ENCODE data around the gene PLB1. TPM values are rescaled to one million over a fixed set of nuclear protein-coding genes. Genes with fewer than 3 reads are reported as not detected.
A peak's percentile ranks its signal among the peaks of the same experiment; 100 is the strongest.

Gene PLB1
- polyA plus RNA-seq, 2 of the 4 experiments (the other 2 are of a cell fraction): 0.26 to 1.4 TPM

DNA sequence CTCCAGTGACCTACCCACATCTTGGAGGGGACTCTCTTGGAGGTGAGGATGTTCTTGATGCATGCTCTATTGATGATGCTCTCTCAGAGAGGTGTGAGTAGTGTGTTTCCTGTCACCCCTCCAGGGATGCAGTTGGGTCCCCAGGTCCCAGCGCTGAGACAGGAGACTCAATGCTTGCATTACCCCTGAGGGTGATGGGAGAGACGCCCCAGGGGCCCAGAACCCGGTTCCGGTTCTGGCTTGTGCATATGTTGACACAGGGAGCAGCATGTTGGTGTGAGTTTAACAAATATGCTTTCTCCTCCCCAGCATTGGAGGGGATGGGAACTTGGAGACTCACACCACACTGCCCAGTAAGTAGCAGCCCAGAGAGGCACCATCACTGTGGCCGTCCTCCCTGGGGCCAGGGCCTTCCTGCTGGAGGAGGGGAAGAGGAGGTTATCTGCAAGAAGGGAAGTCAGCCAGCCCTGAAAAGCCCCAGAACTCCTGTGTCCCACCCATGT lies 124.5 kb downstream of the PLB1 start:
- peak overlapping the region; percentile 42 to 61; a peak in 3 of 6 replicates for H3K27ac ChIP-seq

DNA sequence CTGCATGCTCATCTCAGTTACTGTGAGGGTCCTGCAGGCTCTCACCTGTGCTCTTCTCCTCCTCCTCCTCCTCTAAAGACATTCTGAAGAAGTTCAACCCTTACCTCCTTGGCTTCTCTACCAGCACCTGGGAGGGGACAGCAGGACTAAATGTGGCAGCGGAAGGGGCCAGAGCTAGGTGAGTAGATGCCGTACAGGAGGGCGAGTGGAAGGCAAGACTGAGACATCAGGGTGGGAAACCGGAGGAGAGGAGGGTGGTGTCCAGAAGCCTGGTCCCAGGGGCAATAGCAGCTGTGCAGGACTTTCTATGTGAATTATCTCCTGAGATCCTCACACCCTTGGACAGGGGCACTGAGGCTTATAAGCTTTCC lies 124.9 kb downstream of the PLB1 start:
- POLR2A ChIA-PET: interaction anchor here (0.5 to 1.8 kb wide), 3 partner anchors 18 to 133 kb away, joined by 3 to 8 read pairs (median 5); partner anchors contain the start of gene PPP1CB
- Histone ChIP-seq H3K4me1 (peaks cover 9% of the 10 kb centered on the region), H3K9me3 (no peaks in the 10 kb centered on the region), H3K27ac (peak overlapping the region; percentile 42 to 61; a peak in 4 of 6 replicates), H3K4me2 (no peak overlapping the region), H3K4me3 (no peak overlapping the region)
- ATAC-seq (peak in 1 of 2 experiments; percentile 25; a peak in 2 of 6 replicates), DNase-seq (ENCODE audit: low read depth in 1 of 2, low spot score in 1 of 2) (no peak), FAIRE-seq (no peak)
- 89% methylated on average over 4 of the region's 4 CpGs for WGBS (ENCODE audit: missing lambda C conversion rate)
- TF ChIP-seq FOXS1 (CRISPR knock-in tag; IDR thresholded peaks at IDR 0.05) (no peak), CBX8 (IDR thresholded peaks at IDR 0.05) (no peak), MYC (IDR thresholded peaks at IDR 0.05; ENCODE audit: borderline replicate concordance, low read length) (no peak), ZFP36 (IDR thresholded peaks at IDR 0.05; ENCODE audit: borderline replicate concordance, partially characterized antibody) (no peak), JUN (IDR thresholded peaks at IDR 0.05) (no peak), RAD21 (conservative IDR thresholded peaks at IDR 0.05 in 1 of 2, IDR thresholded peaks at IDR 0.05 in 1 of 2) (no peak), NR3C1 (IDR thresholded peaks at IDR 0.05) (no peak), RCOR1 (IDR thresholded peaks at IDR 0.05; ENCODE audit: low read depth, low read length) (no peak), MAFK (IDR thresholded peaks at IDR 0.05; ENCODE audit: partially characterized antibody) (no peak)
- TF ChIP-seq, protein P1, sequence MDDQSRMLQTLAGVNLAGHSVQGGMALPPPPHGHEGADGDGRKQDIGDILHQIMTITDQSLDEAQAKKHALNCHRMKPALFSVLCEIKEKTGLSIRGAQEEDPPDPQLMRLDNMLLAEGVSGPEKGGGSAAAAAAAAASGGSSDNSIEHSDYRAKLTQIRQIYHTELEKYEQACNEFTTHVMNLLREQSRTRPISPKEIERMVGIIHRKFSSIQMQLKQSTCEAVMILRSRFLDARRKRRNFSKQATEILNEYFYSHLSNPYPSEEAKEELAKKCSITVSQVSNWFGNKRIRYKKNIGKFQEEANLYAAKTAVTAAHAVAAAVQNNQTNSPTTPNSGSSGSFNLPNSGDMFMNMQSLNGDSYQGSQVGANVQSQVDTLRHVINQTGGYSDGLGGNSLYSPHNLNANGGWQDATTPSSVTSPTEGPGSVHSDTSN (IDR thresholded peaks at IDR 0.05): no peak
- TF ChIP-seq, protein P2, sequence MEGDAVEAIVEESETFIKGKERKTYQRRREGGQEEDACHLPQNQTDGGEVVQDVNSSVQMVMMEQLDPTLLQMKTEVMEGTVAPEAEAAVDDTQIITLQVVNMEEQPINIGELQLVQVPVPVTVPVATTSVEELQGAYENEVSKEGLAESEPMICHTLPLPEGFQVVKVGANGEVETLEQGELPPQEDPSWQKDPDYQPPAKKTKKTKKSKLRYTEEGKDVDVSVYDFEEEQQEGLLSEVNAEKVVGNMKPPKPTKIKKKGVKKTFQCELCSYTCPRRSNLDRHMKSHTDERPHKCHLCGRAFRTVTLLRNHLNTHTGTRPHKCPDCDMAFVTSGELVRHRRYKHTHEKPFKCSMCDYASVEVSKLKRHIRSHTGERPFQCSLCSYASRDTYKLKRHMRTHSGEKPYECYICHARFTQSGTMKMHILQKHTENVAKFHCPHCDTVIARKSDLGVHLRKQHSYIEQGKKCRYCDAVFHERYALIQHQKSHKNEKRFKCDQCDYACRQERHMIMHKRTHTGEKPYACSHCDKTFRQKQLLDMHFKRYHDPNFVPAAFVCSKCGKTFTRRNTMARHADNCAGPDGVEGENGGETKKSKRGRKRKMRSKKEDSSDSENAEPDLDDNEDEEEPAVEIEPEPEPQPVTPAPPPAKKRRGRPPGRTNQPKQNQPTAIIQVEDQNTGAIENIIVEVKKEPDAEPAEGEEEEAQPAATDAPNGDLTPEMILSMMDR (IDR thresholded peaks at IDR 0.05): no peak
- CTCF ChIA-PET: interaction anchor here (0.8 to 2.2 kb wide), 19 partner anchors 9 to 135 kb away, joined by 3 to 20 read pairs (median 3); partner anchors contain the start of gene PPP1CB

More for the DNA sequence above, 124.5 kb downstream of the PLB1 start:
- WGBS (ENCODE audit: missing lambda C conversion rate): 85% methylated on average over 5 of the region's 5 CpGs
- DNase-seq (ENCODE audit: low read depth in 1 of 2, low spot score in 1 of 2): no peak
- Histone ChIP-seq H3K4me3 (no peak overlapping the region), H3K4me2 (no peak overlapping the region), H3K4me1 (peaks cover 9% of the 10 kb centered on the region), H3K9me3 (no peaks in the 10 kb centered on the region)
- no peak for ATAC-seq
- TF ChIP-seq, protein P2 (IDR thresholded peaks at IDR 0.05): no peak
- TF ChIP-seq RARB (CRISPR knock-in tag; IDR thresholded peaks at IDR 0.05) (no peak), CEBPB (IDR thresholded peaks at IDR 0.05) (no peak)
- TF ChIP-seq, protein P3, sequence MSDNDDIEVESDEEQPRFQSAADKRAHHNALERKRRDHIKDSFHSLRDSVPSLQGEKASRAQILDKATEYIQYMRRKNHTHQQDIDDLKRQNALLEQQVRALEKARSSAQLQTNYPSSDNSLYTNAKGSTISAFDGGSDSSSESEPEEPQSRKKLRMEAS (IDR thresholded peaks at IDR 0.05): no peak
- TF ChIP-seq, protein P1 (IDR thresholded peaks at IDR 0.05): no peak
- no peak for FAIRE-seq
- ChIA-PET POLR2A (interaction anchor here (1.8 kb wide), 1 partner anchor 131 kb away, joined by 8 read pairs; the partner anchor contains the start of gene PPP1CB), CTCF (interaction anchor here (0.8 to 2.2 kb wide), 14 partner anchors 8 to 131 kb away, joined by 3 to 20 read pairs (median 3); partner anchors contain the start of gene PPP1CB)

Measured in A549 (cell line).